MCF 10A (cell line): Measurements from ENCODE around the gene TRAF3IP3. TPM values are rescaled to one million over a fixed set of nuclear protein-coding genes. Genes with fewer than 3 reads are reported as not detected.

Experiments
- BruUV-seq: library from RNA; stranded (reverse); fragments of 400-500 nt; replicated peaks from 2 replicates; lab custom pipeline; 2021; lab: Mats Ljungman, UMichigan
- CTCF ChIA-PET: fragments of 300-600 bp; sonication (Branson Sonifier 250); formaldehyde crosslinking; extraction: SDS; loops from one replicate; lab custom pipeline; 2021; ENCODE audit warnings: antibody characterized with exemption, inconsistent platforms; lab: Yijun Ruan, JAX
- POLR2A ChIA-PET: fragments of 300-600, 350-650 bp; sonication (Branson Sonifier 250); formaldehyde crosslinking; extraction: SDS; loops from one replicate; lab custom pipeline; 2020; ENCODE audit warnings: antibody characterized with exemption, inconsistent platforms; lab: Yijun Ruan, JAX
- DNase-seq: peaks from one replicate; pipeline ENCODE4 v3.0.0-alpha.2; 2018; ENCODE audit not compliant: unreplicated experiment
- H3K27ac Mint-ChIP-seq: one replicate; pipeline ENCODE4 v1.8.0; 2022; ENCODE audit warnings: mild to moderate bottlenecking, low read depth, mixed read lengths; ENCODE audit not compliant: unreplicated experiment
- H3K27me3 Mint-ChIP-seq: one replicate; pipeline ENCODE4 v1.8.0; 2022; ENCODE audit warnings: mixed read lengths; ENCODE audit not compliant: insufficient read depth, unreplicated experiment
- H3K36me3 Mint-ChIP-seq: one replicate; pipeline ENCODE4 v1.8.0; 2022; ENCODE audit warnings: mild to moderate bottlenecking, moderate library complexity, mixed read lengths; ENCODE audit not compliant: insufficient read depth, unreplicated experiment
- H3K4me1 Mint-ChIP-seq: one replicate; pipeline ENCODE4 v1.8.0; 2022; ENCODE audit warnings: mixed read lengths; ENCODE audit not compliant: insufficient read depth, unreplicated experiment
- H3K4me3 Mint-ChIP-seq: one replicate; pipeline ENCODE4 v1.8.0; 2022; ENCODE audit warnings: mild to moderate bottlenecking, moderate library complexity, mixed read lengths; ENCODE audit not compliant: unreplicated experiment
- H3K9me3 Mint-ChIP-seq: one replicate; pipeline ENCODE4 v1.8.0; 2022; ENCODE audit warnings: mixed read lengths; ENCODE audit not compliant: unreplicated experiment
- CTCF ChIP-seq: fragments of 200-600 bp; IDR thresholded peaks from one replicate; pipeline ENCODE4 v1.8.0; 2022; ENCODE audit warnings: antibody characterized with exemption, mild to moderate bottlenecking; ENCODE audit not compliant: unreplicated experiment
- intact Hi-C: fragments of 100-400 bp; cut with micrococcal nuclease; formaldehyde crosslinking; loops from 2 replicates; pipeline ENCODE4 v1.14.1; 2022
- total RNA-seq: library from RNA; stranded (reverse); gene quantifications from 2 replicates; pipeline ENCODE4 v1.2.3, GENCODE V29; 2022

Gene TRAF3IP3
- total RNA-seq, 1 experiment from 2014 or later: not detected

- no peak overlapping the region for H3K27ac Mint-ChIP-seq
- no peak overlapping the region for H3K4me3 Mint-ChIP-seq
- BruUV-seq: no TSS peak
- intact Hi-C loops: loop anchor here (1.0 to 2.0 kb wide), 6 partner anchors 37 to 178 kb away; partner anchors contain the start of genes C1orf74 and LAMB3
- TF ChIP-seq CTCF: peak; percentile 98
- no peaks in the 10 kb centered on the region for H3K9me3 Mint-ChIP-seq
- H3K36me3 Mint-ChIP-seq: no peaks in the 10 kb centered on the region
- no peaks in the 10 kb centered on the region for H3K27me3 Mint-ChIP-seq
- ChIA-PET CTCF (interaction anchor here (0.6 to 14.7 kb wide), 65 partner anchors 12 to 1279 kb away, joined by 3 to 227 read pairs (median 6); partner anchors contain the start of genes C1orf74, CAMK1G, HSD11B1 and LAMB3), POLR2A (interaction anchor here (0.7 to 2.2 kb wide), 12 partner anchors 19 to 178 kb away, joined by 3 to 10 read pairs (median 4); partner anchors contain the start of gene IRF6)
- DNase-seq: peak; percentile 100
- peaks cover 23% of the 10 kb centered on the region for H3K4me1 Mint-ChIP-seq
Observed at GRCh38 chr1:209747580-209748262, 8.1 kb upstream of the TRAF3IP3 start.

DNA sequence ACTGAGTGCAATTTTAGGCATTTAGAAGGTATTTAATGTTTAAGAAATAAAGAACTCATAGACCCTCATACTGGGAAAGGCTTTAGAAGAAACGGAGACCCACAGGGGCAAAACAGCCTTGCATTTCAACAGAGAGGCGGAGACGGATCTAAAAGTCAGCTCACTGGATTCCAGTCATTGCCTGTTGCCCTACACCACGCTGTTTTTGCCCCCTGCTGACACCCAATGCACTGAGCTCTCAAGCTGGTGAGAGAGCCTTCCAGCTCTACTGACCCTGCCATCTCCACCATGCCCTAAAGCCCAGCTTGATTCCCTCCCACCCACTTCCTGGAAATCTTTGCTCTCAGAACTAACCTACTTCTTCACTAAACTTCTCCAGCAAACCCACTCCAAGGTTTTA is 7.2 kb upstream of the TRAF3IP3 start:
- no peaks in the 10 kb centered on the region for H3K9me3 Mint-ChIP-seq
- H3K4me1 Mint-ChIP-seq: peaks cover 14% of the 10 kb centered on the region
- ChIA-PET POLR2A (interaction anchor here (0.9 to 2.2 kb wide), 11 partner anchors 12 to 179 kb away, joined by 3 to 10 read pairs (median 5); partner anchors contain the start of gene IRF6), CTCF (interaction anchor here (0.7 to 14.7 kb wide), 57 partner anchors 12 to 188 kb away, joined by 3 to 227 read pairs (median 7); partner anchors contain the start of genes C1orf74, CAMK1G, HSD11B1 and LAMB3)
- no peak overlapping the region for H3K4me3 Mint-ChIP-seq
- no peak for DNase-seq
- H3K27me3 Mint-ChIP-seq: no peaks in the 10 kb centered on the region
- H3K36me3 Mint-ChIP-seq: no peaks in the 10 kb centered on the region
- intact Hi-C loops: loop anchor here (1.0 kb wide), 1 partner anchor 36 kb away; the partner anchor contains the start of gene C1orf74
- no peak for TF ChIP-seq CTCF
- no TSS peak for BruUV-seq
- H3K27ac Mint-ChIP-seq: no peak overlapping the region

- Mint-ChIP-seq H3K27me3 (no peaks in the 10 kb centered on the region), H3K4me3 (no peak overlapping the region), H3K36me3 (no peaks in the 10 kb centered on the region), H3K9me3 (no peaks in the 10 kb centered on the region), H3K27ac (no peak overlapping the region), H3K4me1 (peaks cover 12% of the 10 kb centered on the region)
- intact Hi-C loops: no loop called here
- BruUV-seq: no TSS peak
- no peak for DNase-seq
- POLR2A ChIA-PET: interaction anchor here (0.8 to 2.4 kb wide), 11 partner anchors 13 to 142 kb away, joined by 3 to 7 read pairs (median 4); no protein-coding TSS in a partner anchor
- TF ChIP-seq CTCF: no peak
- CTCF ChIA-PET: interaction anchor here (0.6 to 14.7 kb wide), 44 partner anchors 11 to 302 kb away, joined by 3 to 227 read pairs (median 9); partner anchors contain the start of genes C1orf74, CAMK1G, HSD11B1 and LAMB3
Observed at GRCh38 chr1:209749205-209749604, 6.6 kb upstream of the TRAF3IP3 start.
